ENCODE measurements around the gene OTOP3.
"Not testable (repeated sequence)": the region's sequence is repeated elsewhere in the genome, so short reads cannot be mapped to it uniquely, and the experiment has no call there.

DNA sequence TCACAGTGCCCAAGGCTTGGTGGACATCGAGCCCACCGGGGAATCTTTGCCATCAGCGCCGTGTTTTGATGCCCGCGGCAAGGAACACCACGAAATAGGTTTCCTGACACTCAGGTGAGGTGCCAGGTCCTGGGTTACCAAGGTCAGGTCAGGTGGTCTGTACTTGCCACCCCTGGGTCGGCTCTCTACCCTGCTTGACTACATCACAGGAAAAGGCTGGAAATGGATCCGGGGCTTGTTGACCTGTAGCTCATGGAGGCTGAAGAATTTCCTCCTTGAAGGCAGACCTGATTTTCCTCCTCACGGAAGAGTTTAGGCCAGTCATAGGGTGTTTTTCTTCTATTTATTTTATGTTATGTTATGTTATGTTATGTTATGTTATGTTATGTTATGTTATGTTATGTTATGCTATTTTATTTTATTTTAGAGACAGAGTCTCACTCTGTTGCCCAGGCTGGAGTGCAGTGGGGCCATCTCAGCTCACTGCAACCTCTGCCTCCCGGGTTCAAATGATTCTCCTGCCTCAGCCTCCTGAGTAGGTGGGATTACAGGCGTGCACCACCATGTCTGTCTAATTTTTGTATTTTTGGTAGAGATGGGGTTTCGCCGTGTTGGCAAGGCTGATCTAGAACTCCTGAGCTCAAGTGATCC lies 47.1 kb downstream of the OTOP3 start:
- TF ChIP-seq, protein P1, sequence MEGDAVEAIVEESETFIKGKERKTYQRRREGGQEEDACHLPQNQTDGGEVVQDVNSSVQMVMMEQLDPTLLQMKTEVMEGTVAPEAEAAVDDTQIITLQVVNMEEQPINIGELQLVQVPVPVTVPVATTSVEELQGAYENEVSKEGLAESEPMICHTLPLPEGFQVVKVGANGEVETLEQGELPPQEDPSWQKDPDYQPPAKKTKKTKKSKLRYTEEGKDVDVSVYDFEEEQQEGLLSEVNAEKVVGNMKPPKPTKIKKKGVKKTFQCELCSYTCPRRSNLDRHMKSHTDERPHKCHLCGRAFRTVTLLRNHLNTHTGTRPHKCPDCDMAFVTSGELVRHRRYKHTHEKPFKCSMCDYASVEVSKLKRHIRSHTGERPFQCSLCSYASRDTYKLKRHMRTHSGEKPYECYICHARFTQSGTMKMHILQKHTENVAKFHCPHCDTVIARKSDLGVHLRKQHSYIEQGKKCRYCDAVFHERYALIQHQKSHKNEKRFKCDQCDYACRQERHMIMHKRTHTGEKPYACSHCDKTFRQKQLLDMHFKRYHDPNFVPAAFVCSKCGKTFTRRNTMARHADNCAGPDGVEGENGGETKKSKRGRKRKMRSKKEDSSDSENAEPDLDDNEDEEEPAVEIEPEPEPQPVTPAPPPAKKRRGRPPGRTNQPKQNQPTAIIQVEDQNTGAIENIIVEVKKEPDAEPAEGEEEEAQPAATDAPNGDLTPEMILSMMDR (conservative IDR thresholded peaks at IDR 0.05 in 1 of 2, IDR thresholded peaks at IDR 0.05 in 1 of 2; ENCODE audit: low read depth in 1 of 2, low read length in 2 of 2) = not testable (repeated sequence)
- not testable (repeated sequence) for TF ChIP-seq EZH2 (IDR thresholded peaks at IDR 0.05; ENCODE audit: low read length, missing control alignments)
